Suprapubic skin (tissue), 4 donors: ENCODE measurements around the gene RAB31.

Experiments
- CTCF ChIP-seq, 2 donors: fragments of 200-600 bp in 1 of 2; fragments of 450-650 bp in 1 of 2; sonication (generic) in 1 of 2; IDR thresholded peaks; one replicate each; pipeline ENCODE4 v1.5.1; 2016 to 2019; ENCODE audit warnings: antibody characterized with exemption in 2 of 2, mild to moderate bottlenecking in 1 of 2, moderate library complexity in 1 of 2
- POLR2A ChIP-seq, 2 donors: fragments of 450-650 bp; IDR thresholded peaks; one replicate each; pipeline ENCODE4 v1.6.1; 2017; ENCODE audit warnings: antibody characterized with exemption in 2 of 2, mild to moderate bottlenecking in 2 of 2, moderate library complexity in 2 of 2
- POLR2AphosphoS5 ChIP-seq, 3 donors: sonication (generic); formaldehyde crosslinking; IDR thresholded peaks; one replicate each; pipeline ENCODE4 v1.6.1; 2017; ENCODE audit warnings: antibody characterized with exemption in 3 of 3

DNA sequence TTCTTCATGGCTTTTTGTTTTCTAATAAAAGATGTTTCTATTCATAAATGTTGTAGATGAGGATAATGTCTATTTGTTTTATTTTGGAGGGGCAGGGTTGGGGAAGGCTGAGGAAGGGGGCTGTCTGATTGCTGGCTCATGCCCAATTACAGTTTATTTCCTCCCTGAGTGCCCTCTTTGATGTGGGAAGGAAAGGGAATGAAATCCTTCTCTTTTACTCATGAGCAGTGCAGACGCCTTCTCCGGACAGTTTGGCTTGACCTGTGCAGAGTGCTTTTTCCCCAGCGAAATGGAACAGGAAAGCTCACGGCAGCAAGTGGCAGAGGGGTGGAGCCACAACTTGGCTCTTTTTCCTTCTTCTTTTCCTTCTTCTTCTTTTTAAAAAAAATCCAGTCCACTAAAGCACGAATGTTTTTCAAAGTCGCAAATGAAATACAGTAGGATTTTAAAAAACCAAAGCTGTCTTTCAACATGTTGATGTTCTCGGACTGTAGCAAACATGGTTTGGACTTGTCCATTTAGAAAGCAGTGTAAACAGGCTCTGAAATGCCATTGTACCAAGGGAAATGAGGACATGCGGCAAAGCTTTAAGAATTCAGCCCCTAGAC is 34.5 kb downstream of the RAB31 start:
- TF ChIP-seq CTCF (IDR thresholded peaks at IDR 0.05): no peak
- TF ChIP-seq POLR2A (IDR thresholded peaks at IDR 0.05): no peak
- TF ChIP-seq POLR2AphosphoS5 (IDR thresholded peaks at IDR 0.05): no peak
